Uterus (tissue), 4 donors: Measurements from ENCODE around the gene TSTD1. TPM values are rescaled to one million over a fixed set of nuclear protein-coding genes. Genes with fewer than 3 reads are reported as not detected.

Source experiments
- small RNA-seq: library from RNA; depleted of rRNA; stranded (forward); fragments of <200 nt; gene quantifications from one replicate; pipeline ENCODE3, GENCODE V24; 2016
- total RNA-seq, 4 donors: library from RNA; depleted of rRNA in 3 of 4; stranded (reverse); fragments of >200 nt in 3 of 4; gene quantifications; one replicate each; pipeline versions ENCODE4 v1.1.0 to v1.2.4, GENCODE V29; 2014 to 2023
- donor health status: DM: yes; HTN: yes; CAD: no.

Gene TSTD1
- total RNA-seq, 4 donors from 2014 or later, result 5.6 to 20.3 TPM; not detected in 2

Small RNA genes within 50 kb of the gene (small RNA-seq; reads per million reads assigned to genes)
- gene AL591806.2, result not detected

Other genes with a start within 250 kb of the TSTD1 start
- gene LY9, start 242.8 kb downstream of the TSTD1 start, total RNA-seq, result under 1 TPM in 2 of 4 donors, not detected in 2; 0.35 to 0.70 TPM
- gene CD244, start 176.1 kb downstream of the TSTD1 start, total RNA-seq, result 1 to 10 TPM in 1 of 4 donors, under 1 TPM in 1, not detected in 2; 0.52 to 1.2 TPM
- 1 to 10 TPM in 1 of 4 donors, under 1 TPM in 1, not detected in 2; 0.90 to 1.2 TPM for gene ITLN1, start 153.8 kb downstream of the TSTD1 start, total RNA-seq
- not detected for gene ITLN2, start 84.2 kb downstream of the TSTD1 start, total RNA-seq
- gene F11R, start 17.8 kb downstream of the TSTD1 start, total RNA-seq, result 10 to 100 TPM; 22.6 to 45.3 (median 26.6) TPM
- 10 to 100 TPM; 20.7 to 71.8 (median 44.2) TPM for gene USF1, start 7.0 kb upstream of the TSTD1 start, total RNA-seq
- 1 to 10 TPM in 3 of 4 donors, under 1 TPM in 1; 0.88 to 3.4 (median 2.6) TPM for gene ARHGAP30, start 30.9 kb upstream of the TSTD1 start, total RNA-seq
- gene NECTIN4, start 50.6 kb upstream of the TSTD1 start, total RNA-seq, result 1 to 10 TPM in 1 of 4 donors, not detected in 3; 2.1 TPM
- 10 to 100 TPM in 1 of 4 donors, 1 to 10 TPM in 2, under 1 TPM in 1; 0.51 to 12.1 (median 3.4) TPM for gene KLHDC9, start 59.4 kb upstream of the TSTD1 start, total RNA-seq
- gene PFDN2, start 79.1 kb upstream of the TSTD1 start, total RNA-seq, result 10 to 100 TPM in 3 of 4 donors, 1 to 10 TPM in 1; 3.3 to 38.9 (median 29.8) TPM
- 10 to 100 TPM in 3 of 4 donors, 1 to 10 TPM in 1; 1.0 to 36.9 (median 22.0) TPM for gene NIT1, start 79.1 kb upstream of the TSTD1 start, total RNA-seq
- gene DEDD, start 93.7 kb upstream of the TSTD1 start, total RNA-seq, result 10 to 100 TPM in 3 of 4 donors, 1 to 10 TPM in 1; 4.4 to 42.2 (median 36.1) TPM
- 100 to 1,000 TPM in 1 of 4 donors, 10 to 100 TPM in 2, 1 to 10 TPM in 1; 2.0 to 111 (median 62.9) TPM for gene UFC1, start 115.0 kb upstream of the TSTD1 start, total RNA-seq
- 10 to 100 TPM in 3 of 4 donors, 1 to 10 TPM in 1; 4.1 to 38.1 (median 29.9) TPM for gene USP21, start 120.5 kb upstream of the TSTD1 start, total RNA-seq
- gene PPOX, start 127.5 kb upstream of the TSTD1 start, total RNA-seq, result 10 to 100 TPM; 11.3 to 40.5 (median 21.6) TPM
- gene B4GALT3, start 138.5 kb upstream of the TSTD1 start, total RNA-seq, result 10 to 100 TPM in 3 of 4 donors, 1 to 10 TPM in 1; 1.0 to 23.9 (median 19.9) TPM
- gene ADAMTS4, start 160.1 kb upstream of the TSTD1 start, total RNA-seq, result 10 to 100 TPM in 3 of 4 donors, 1 to 10 TPM in 1; 1.3 to 41.5 (median 10.9) TPM
- gene NDUFS2, start 163.4 kb upstream of the TSTD1 start, total RNA-seq, result 100 to 1,000 TPM in 1 of 4 donors, 10 to 100 TPM in 3; 43.8 to 107 (median 93.9) TPM
- gene FCER1G, start 176.3 kb upstream of the TSTD1 start, total RNA-seq, result 10 to 100 TPM in 3 of 4 donors, 1 to 10 TPM in 1; 1.3 to 39.4 (median 12.6) TPM
- not detected for gene APOA2, start 184.7 kb upstream of the TSTD1 start, total RNA-seq
- gene TOMM40L, start 187.1 kb upstream of the TSTD1 start, total RNA-seq, result 10 to 100 TPM in 1 of 4 donors, 1 to 10 TPM in 3; 2.6 to 13.2 (median 7.3) TPM
- not detected for gene NR1I3, start 199.2 kb upstream of the TSTD1 start, total RNA-seq
- gene PCP4L1, start 219.8 kb upstream of the TSTD1 start, total RNA-seq, result 1 to 10 TPM in 2 of 4 donors, under 1 TPM in 1, not detected in 1; 0.77 to 3.1 (median 1.9) TPM